CD1c-positive myeloid dendritic cell (primary cell): ENCODE results near the gene SLC25A6.
A peak's percentile ranks its signal among the peaks of the same experiment; 100 is the strongest.
"Not testable (repeated sequence)": the region's sequence is repeated elsewhere in the genome, so short reads cannot be mapped to it uniquely, and the experiment has no call there.

ENCODE experiments used
- DNase-seq: peaks from one replicate; pipeline ENCODE4 v3.0.0-alpha.2; 2016; ENCODE audit errors: extremely low spot score

The SLC25A6 gene

GRCh38 chrX:1412551-1413161, 20.7 kb upstream of the SLC25A6 start:
- DNase-seq = no peak

- no peak for DNase-seq
Measured at GRCh38 chrX:1411326-1411725, 19.4 kb upstream of the SLC25A6 start.

- no peak for DNase-seq
Measured at GRCh38 chrX:1407035-1407434, 15.1 kb upstream of the SLC25A6 start.

GRCh38 chrX:1405769-1406168, 13.9 kb upstream of the SLC25A6 start:
- not testable (repeated sequence) for DNase-seq

GRCh38 chrX:1403867-1404266, 12.0 kb upstream of the SLC25A6 start:
- DNase-seq = not testable (repeated sequence)

- DNase-seq = no peak
Measured at GRCh38 chrX:1403228-1403627, 11.3 kb upstream of the SLC25A6 start.

GRCh38 chrX:1401611-1402430, 9.9 kb upstream of the SLC25A6 start:
- DNase-seq = no peak

GRCh38 chrX:1400742-1401471, 9.0 kb upstream of the SLC25A6 start:
- no peak for DNase-seq

GRCh38 chrX:1400049-1400448, 8.1 kb upstream of the SLC25A6 start:
- no peak for DNase-seq

- no peak for DNase-seq
Measured at GRCh38 chrX:1398431-1399340, 6.8 kb upstream of the SLC25A6 start.

- no peak for DNase-seq
Measured at GRCh38 chrX:1397441-1398270, 5.7 kb upstream of the SLC25A6 start.

GRCh38 chrX:1397001-1397400, 5.1 kb upstream of the SLC25A6 start:
- no peak for DNase-seq

- DNase-seq = no peak
Measured at GRCh38 chrX:1395646-1396216, 3.8 kb upstream of the SLC25A6 start.

GRCh38 chrX:1394731-1395501, 3.0 kb upstream of the SLC25A6 start:
- DNase-seq = no peak

- DNase-seq = no peak
Measured at GRCh38 chrX:1393871-1394615, 2.1 kb upstream of the SLC25A6 start.

- peak; percentile 78 for DNase-seq
Measured at GRCh38 chrX:1392376-1393068, 609 bp upstream of the SLC25A6 start.

GRCh38 chrX:1391370-1391706, 575 bp downstream of the SLC25A6 start:
- no peak for DNase-seq

GRCh38 chrX:1390621-1391369, 1.1 kb downstream of the SLC25A6 start:
- no peak for DNase-seq
